GM19035 (cell line): ENCODE measurements around the gene SLC16A12.
"Not testable (repeated sequence)": the region's sequence is repeated elsewhere in the genome, so short reads cannot be mapped to it uniquely, and the experiment has no call there.

ENCODE experiments used
- ATAC-seq: cut with Tn5 transposase; IDR thresholded peaks from one replicate; pipeline ENCODE4 v1.9.1; 2021; ENCODE audit not compliant: unreplicated experiment

The SLC16A12 gene

DNA sequence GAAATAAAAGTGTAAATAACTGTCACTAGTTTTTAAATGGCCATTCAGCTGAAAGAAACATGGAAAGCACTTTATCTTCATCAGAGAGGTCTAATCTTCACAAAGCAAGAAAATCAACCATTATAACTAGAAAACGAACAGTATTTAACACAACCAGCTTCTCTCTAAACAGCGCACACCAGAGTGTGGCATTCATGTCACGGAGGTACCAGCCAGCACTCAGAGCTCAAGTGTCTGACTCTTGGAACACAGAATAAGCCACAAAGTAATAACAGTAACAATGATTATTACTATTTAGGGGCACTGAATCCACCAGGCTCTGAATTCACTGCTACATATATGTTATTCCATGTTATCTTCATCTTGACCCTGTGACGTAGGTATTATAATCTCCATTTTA lies 60.9 kb downstream of the SLC16A12 start:
- ATAC-seq = no peak

DNA sequence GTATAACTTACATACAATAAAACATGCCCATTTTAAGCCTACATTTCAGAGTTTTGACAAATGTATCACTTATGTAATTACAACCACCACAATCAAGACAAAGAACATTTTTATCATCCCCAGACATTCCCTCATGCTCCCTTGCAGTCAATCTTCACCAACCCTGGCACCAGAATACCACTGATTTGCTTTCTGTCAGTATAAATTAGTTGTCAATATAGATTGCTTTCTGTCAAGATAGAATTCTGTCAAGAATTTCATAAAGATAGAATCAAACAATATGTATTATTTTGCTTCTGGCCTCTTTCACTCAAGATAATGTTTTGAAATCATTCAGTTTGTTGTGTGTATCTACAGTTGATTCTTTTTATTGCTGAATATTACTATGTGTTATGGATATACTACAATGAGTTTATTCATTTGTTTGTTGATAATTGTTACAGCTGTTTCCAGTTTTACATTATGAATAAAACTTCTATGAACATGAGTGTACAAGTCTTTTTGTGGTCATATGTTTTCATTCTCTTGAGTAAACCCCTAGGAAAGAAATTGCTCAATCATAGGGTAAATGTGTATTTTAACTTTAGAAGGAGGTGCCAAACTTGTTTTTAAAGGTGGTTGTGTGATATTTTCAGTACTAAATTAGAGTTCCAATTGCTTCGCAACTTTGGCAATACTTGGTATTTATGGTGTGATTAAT lies 64.1 kb downstream of the SLC16A12 start:
- ATAC-seq = no peak

DNA sequence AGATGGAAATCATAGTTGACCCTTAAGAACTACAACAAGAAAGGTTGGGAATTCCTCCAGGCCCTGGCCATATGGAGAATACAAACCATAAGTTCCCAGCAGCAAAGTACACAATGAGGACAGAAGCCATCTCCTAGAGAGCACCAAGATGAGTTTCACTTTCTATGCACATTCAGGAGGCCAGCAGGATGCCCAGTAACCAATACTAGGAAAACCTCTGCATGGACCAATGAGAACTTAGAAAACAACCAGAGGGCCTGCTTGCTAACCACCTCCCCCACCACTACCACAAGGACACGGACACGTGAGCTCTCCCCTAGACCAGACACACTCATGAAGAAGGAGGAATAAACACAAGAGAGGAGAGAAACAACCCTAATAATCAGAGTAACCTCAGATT lies 64.8 kb downstream of the SLC16A12 start:
- no peak for ATAC-seq

DNA sequence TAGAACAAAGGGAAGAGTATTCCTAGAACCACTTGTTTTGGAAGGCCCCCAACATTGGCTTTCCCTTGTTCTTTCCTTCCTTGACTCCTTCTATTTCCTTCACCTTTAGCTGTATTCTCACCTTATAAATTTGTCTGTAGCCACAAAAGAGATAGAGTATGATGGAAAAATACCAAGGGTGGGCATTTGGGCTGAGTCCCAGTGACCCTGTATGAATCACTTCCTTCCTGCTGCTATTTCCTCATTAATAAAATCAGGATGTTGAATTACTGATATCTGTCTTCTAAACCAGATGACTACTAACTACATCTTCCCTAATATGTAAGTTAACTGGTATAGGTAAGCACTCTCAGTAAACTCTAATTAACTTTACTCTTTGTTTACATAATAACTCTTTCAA lies 65.9 kb downstream of the SLC16A12 start:
- no peak for ATAC-seq

DNA sequence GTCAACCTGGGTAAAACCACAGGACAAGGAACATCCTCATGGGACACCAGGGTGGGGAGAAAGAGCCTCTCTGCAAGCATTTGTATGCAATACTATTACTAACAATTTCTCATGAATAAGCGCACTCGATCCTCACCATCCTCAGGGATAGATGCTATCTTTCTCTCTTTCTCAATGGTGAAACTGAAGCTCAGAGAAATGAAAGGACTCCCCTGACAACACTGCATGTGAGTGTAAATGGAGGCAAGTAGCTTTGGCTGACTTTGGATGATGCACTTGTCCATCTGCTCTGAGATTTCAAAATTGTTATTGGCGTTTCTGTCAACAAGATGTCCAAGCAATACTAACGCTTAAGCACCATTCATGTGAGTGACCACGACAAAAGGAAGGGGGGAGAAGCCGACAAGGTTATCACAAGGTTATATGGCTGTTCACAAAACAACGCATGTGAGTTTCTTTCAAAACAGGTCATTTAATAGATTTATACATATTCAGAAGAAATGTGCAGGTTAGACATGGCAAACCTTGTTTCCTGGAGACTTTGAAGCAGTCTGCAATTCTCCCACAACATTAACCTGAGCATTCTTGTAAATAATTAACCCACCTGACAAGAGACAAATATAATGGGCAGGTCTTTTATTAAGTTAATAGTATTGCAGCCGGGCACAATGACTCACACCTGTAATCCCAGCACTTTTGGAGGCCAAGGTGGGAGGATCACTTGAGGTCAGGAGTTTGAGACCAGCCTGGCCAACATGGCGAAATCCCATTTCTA lies 67.0 kb downstream of the SLC16A12 start:
- ATAC-seq = no peak

DNA sequence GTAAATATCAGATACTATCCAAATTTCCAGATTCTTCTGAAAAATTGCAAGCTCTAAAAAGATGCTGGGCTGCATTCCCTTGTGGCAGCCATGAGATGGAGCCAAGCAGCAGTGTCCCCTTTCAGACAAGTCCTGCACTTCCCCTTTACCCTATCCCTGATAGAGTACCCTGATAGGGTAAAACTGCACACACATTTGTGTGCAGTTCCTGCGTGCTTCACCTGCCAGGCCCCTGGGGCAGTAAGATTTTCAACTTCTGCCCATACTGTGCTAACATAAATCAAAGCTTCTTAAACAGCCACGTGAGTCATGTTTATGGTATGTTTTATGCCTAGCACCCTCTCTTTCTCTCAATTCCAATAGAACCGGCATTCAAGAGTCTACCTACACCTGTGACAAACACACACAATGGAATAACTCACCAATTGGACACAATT lies 68.8 kb downstream of the SLC16A12 start:
- no peak for ATAC-seq

DNA sequence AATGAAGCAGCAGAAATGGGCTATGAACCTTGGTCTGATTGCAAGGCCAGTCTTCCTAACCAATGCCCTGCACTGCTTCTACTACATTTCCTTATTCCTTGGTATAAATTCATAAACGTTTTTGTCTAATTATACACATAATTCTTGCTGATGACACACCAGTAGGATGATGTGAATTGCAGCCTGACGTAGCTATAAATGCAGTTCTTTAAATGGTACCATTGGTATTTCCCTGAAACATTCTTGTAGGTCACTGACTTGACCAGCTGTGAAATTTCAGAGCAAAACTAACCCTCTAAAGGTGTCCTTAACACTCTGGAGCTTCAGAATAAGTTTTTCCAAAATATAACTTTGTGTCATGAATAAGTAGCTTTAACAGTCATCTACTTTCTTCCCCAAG lies 70.2 kb downstream of the SLC16A12 start:
- no peak for ATAC-seq

DNA sequence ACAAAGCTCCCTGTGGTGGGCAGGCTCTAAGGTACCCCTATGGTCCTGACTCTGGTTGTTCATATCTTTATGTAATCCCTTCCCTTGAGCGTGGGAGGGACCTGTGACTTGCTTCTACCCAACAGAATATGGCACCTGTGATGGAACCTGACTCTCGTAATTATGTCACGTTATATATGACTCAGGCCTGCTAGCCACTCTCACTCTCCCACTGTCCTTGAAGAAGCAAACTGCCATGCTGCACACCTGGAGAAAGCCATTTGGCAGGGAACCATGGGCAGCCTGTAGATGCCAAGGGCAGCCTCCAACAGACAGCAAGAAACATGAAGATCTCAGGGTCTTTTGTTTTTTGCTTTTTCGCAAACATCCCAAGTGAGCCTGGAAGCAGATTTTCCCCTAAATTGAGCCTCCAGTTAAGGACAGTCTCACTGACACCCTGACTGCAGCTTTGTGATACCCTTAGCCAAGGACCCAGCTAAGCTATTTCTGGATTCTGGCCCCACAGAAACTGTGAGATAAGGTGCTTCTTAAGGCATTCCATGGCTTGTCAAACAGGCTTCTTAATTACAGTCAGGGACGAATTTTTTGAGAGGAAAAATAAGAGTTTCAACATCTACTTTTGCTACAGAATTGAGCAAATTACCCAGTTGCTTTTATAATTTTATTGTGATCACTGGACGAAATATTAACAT lies 71.4 kb downstream of the SLC16A12 start:
- ATAC-seq = no peak

DNA sequence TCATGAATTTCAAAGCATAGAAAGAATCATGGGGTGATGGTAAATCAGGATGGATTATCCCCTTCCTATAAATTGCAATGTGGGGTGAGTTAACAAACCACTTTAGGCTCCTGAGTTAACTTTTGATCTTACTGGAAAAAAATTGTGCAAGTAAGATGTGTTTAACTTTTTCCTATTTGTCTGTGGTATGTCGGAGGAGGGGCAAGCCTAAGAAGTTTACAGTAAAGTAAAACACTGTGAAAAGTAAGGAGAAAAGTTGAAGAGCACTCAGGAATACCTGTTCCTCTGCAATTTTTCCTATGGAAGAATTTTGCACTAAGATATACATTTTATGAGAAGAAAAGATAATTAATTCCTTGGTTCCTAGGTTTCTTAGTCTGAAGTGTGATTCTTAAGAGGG lies 76.6 kb downstream of the SLC16A12 start:
- ATAC-seq = no peak

DNA sequence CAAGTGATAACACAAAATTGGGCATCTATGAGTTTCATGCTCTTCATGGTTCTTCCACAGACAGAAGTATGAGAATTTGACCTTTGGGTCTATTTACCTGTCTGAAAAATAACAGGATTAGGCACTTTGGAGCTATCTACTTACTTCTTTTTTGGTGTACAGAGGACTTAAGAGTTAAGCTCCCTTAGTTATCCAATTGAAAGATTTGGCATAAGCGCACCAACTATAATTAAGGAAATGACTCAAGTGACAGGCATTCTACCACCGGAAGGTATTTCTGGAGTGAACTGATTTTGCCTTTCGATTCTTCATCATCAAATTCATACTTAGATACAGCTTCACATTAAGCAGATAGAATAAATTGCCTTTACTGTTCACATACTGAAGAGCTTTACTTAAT lies 77.1 kb downstream of the SLC16A12 start:
- no peak for ATAC-seq

DNA sequence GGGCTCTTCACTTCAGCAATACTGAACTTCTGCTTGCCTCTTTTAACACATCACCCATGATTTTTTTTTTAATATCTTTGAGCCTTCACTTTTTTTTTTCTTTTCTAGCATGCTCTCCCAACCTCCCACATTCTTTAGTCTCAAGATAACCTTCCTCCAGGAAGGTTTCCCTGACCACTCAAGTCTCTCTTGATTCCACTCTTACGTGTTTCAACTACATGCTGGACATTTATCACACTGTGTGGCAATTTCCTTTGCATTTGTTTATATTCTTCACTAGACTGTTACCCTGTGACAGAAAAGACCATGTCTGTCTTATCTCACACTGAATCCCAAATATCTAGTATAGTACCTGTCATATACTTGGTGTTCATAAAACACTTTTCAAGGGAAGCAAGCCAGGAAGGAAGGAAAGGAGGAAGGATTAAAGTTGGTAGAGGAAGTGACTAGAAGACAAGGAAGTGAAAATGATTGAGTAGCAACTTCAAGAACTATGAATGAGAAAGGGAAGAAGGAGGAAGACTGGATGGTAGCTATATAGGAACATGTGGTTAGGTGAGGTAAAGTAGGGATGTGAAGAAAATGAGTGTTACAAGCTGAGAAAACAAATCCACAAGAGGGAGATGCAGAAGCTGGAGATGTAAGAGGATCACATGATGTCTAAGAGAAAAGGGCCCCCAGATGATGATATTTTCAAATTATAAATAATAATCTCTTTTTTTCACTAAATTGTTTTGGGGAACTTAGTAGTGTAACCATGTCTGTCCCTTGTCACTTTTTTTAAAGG lies 80.6 kb downstream of the SLC16A12 start:
- no peak for ATAC-seq

DNA sequence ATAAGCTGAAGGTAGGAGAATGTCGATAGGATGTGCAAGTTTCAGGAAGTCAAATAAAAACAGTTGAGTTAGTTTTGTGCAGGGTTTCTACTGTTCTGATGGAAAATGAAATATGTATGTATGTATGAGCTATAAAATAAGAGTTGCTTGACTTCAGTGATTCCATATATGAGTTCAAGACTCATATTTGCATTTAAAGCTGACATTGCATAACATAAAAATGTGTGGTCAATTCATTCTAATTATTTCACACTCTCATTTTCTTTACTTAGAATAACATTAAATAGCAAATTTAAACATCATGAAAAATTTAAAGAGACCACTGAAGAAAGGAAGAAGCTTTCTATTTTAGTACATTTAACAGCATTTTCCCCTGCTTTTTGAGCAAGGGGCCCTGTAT lies 83.2 kb downstream of the SLC16A12 start:
- ATAC-seq = no peak

DNA sequence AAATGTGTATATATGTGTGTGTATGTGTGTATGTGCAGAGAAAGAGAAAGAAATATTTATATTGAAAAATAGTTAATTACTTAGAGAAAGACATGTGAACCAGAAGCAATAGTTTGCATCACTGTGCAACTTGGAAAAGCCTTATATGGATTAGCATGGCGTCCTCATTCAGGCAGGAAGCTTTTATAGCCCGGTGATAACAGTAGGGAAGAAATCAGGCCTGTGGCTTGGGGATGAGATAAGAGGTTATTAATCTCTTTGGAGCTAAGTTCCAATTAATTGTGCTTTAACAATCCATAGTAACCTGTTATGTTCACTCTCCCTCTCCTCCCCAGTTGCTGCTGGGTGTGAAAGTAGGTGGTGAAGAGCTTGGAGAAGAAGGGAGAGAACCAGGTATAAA lies 84.5 kb downstream of the SLC16A12 start:
- ATAC-seq = no peak

DNA sequence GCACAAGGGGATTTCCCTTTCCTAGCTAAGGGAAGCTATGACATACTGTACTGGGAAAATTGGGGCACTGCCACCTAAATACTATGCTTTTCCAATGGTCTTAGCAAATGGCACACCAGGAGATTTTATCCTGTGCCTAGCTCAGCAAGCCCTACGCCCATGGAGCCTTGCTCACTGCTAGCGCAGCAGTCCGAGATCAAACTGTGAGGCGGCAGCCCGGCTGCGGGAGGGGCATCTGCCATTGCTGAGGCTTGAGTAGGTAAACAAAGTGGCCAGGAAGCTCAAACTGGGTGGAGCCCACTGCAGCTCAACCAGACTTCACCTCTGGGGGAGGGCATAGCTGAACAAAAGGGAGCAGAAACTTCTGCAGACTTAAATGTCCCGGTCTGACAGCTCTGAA lies 90.6 kb downstream of the SLC16A12 start:
- ATAC-seq = not testable (repeated sequence)

DNA sequence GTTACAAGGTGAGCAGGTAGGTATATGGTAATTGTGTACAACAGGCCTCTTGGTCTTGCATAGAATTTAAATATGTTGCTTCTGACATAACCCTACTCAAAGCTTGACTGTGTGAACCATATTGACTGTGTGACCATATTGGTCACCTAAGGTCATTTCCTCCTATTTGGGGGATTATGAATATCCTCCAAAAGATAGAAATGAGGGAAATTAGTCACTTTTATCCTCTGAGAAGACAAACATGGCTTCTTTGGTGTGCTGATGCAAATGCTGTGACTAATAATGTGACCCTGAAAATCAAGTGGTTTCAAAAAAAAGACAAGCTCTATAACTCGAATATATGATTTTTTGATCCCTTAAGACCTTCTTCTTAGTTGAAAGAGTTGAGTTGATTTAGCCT lies 93.1 kb downstream of the SLC16A12 start:
- no peak for ATAC-seq

DNA sequence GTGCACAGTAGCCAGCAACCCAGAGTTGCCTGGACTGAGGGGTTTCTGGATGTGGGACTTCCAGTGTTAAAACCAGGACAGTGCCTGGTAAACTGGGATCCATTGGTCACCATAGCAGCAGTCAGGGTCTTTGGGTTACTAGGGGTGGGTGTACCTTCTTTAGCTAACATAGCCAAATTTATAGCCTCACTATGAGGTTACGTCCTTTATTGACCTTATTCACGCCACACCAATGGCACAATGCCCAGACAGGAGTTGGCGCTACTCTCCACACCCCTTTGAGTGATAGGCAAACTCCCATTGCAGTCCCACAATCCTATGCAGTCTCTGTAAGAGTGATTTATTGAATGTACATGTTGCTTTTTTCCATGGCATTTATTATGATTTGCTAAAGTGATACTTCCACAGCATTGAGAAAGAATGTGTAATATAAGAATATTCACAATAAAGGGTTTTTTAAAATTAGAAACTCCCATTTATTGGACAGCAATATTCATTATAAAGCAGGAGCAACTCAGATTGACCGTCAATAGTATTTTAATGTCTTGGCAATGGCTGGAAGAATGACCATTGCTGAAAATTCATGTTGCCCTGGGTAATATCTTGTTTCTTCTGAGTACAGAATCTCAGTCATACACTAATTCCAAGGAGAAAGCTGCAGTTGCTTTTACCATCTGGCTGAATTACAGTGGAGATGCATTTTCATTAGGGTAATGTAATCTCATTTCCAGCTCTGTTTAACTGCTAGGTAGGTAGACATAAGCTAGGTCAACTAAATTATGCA lies 95.0 kb downstream of the SLC16A12 start:
- no peak for ATAC-seq

DNA sequence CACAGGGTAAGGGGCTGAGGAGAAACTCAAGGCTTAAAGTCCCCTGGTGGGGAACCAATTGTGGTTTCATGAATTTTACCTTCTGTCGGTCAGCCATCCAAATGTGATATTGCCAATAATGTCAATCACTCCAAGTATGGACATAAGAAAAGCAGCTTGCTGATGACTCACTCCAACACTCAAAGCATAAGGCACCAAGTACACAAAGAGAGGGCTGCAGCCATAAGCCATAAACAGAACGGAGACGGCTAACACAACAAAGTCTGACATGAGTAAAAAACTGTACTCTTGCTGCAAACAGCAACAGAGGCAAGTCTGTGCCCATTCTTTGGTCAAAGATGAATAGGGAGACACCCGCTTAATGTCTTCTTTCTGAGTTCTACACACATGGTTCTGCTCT lies 96.9 kb downstream of the SLC16A12 start:
- no peak for ATAC-seq

DNA sequence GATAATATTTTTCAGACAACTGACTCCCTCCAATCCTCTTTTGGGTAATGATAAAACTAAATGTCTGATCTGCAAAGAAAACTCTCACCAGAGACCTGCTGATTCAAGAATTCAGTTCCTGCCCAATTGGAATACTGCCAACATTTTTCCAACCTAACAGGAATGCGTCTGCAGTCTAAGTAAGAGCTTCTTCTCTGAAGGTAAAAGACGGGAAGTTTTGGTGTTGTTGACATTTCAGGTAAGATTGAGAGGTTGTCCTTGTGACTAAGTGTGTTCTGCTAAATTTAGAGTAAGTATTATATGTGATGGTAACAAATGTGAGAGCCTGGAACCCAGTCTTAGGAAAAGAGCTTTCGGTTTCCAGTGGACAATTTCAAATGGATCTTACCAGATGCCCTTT lies 103.4 kb downstream of the SLC16A12 start:
- no peak for ATAC-seq

DNA sequence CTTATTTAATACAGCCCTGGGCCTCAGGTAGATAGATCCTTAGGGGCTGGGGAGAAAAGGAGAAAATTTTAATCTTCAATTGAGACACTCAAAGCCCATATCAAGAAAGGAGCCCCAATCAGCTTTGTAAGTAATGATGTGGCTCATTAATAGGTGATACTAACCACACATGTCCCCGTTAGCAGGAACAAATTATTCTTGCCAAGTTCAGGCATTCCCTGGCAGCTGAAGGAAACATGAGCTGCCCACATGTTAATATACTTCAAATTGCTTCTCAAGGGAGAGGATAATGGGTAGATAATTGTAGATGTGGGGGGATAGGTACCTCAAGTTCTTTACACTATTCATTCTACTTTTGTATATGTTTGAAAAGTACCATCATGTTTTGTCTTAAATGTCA lies 106.5 kb downstream of the SLC16A12 start:
- no peak for ATAC-seq

DNA sequence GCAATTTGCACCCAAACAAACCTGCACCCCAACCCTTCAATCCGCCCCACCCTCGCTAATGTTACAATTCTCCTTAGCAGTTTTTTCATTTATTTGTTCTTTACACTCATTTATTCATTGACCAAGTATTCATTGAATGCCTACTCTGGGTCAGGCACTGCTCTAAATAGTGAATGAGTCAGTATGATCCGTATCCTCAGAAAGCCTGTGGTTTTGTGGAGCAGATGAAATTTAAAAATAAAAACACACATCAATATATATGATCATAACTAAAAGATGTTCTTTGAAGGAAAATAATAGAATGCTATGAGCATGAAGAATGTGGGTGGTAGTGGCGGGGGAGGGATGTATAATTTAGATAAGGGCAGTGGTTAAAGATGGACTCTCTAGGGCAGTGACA lies 107.8 kb downstream of the SLC16A12 start:
- no peak for ATAC-seq
